Smooth muscle cell (in vitro differentiated cells): ENCODE results near the gene GAS5. TPM values are rescaled to one million over a fixed set of nuclear protein-coding genes. Genes with fewer than 3 reads are reported as not detected.
"Not testable (repeated sequence)": the region's sequence is repeated elsewhere in the genome, so short reads cannot be mapped to it uniquely, and the experiment has no call there.

Experiments
- DNase-seq: peaks from one replicate; lab custom pipeline; 2025; ENCODE audit not compliant: unreplicated experiment; lab: John Stamatoyannopoulos, UW
- H2AFZ ChIP-seq: fragments of 200-600 bp; sonication (generic); 2 replicates; pipeline ENCODE4 v1.6.0; 2016; ENCODE audit warnings: antibody characterized with exemption, low read depth, mild to moderate bottlenecking
- H3F3A ChIP-seq: fragments of 200-600 bp; sonication (generic); 2 replicates; pipeline ENCODE4 v1.6.0; 2017; ENCODE audit warnings: antibody characterized with exemption, low read depth
- H3K27ac ChIP-seq: fragments of 200-600 bp; sonication (generic); 2 replicates; pipeline ENCODE4 v1.5.1; 2016; ENCODE audit warnings: low read depth, mild to moderate bottlenecking
- H3K27me3 ChIP-seq: fragments of 200-600 bp; sonication (generic); 2 replicates; pipeline ENCODE4 v1.6.1; 2016; ENCODE audit warnings: low read depth, mild to moderate bottlenecking
- H3K36me3 ChIP-seq: fragments of 200-600 bp; sonication (generic); 2 replicates; pipeline ENCODE4 v1.5.1; 2016; ENCODE audit warnings: low read depth
- H3K4me1 ChIP-seq: fragments of 200-600 bp; sonication (generic); 2 replicates; pipeline ENCODE4 v1.5.1; 2016; ENCODE audit warnings: low read depth
- H3K4me2 ChIP-seq: fragments of 200-600 bp; sonication (generic); 2 replicates; pipeline ENCODE4 v1.6.0; 2016; ENCODE audit warnings: mild to moderate bottlenecking
- H3K4me3 ChIP-seq: fragments of 200-600 bp; sonication (generic); 2 replicates; pipeline ENCODE4 v1.5.1; 2016; ENCODE audit warnings: mild to moderate bottlenecking
- H3K79me2 ChIP-seq: fragments of 200-600 bp; sonication (generic); 2 replicates; pipeline ENCODE4 v1.6.0; 2016; ENCODE audit warnings: low read depth, mild to moderate bottlenecking
- H3K9ac ChIP-seq: fragments of 200-600 bp; sonication (generic); 2 replicates; pipeline ENCODE4 v1.6.0; 2016; ENCODE audit warnings: low read depth
- H3K9me3 ChIP-seq: fragments of 200-600 bp; sonication (generic); replicated peaks from 2 replicates; pipeline ENCODE4 v1.5.1; 2016; ENCODE audit warnings: low read depth
- H4K20me1 ChIP-seq: fragments of 200-600 bp; sonication (generic); 2 replicates; pipeline ENCODE4 v1.6.0; 2016; ENCODE audit warnings: low read depth
- WGBS: methylation state at CpG from one replicate; pipeline ENCODE4 v1.1.7; 2016; ENCODE audit warnings: low lambda C conversion rate; 5-methylcytosine and 5-hydroxymethylcytosine counted together
- polyA plus RNA-seq: library from polyadenylated mRNA; unstranded; fragments of >200 nt; fragmentation: Nextera tagmentation; extraction: Ambion mirVana; gene quantifications from 2 replicates; pipeline ENCODE4 v1.2.1, GENCODE V29; 2016
- total RNA-seq: library from RNA; depleted of rRNA; stranded (reverse); fragments of >200 nt; gene quantifications from 2 replicates; pipeline ENCODE4 v1.2.3, GENCODE V29; 2014
- TF ChIP-seq, protein P1 (sequence below): fragments of 200-600 bp; sonication (generic); IDR thresholded peaks from 2 replicates; pipeline ENCODE4 v1.5.1; 2017; ENCODE audit warnings: borderline replicate concordance, mild to moderate bottlenecking, antibody characterized with exemption; ENCODE audit not compliant: insufficient read depth, poor library complexity, severe bottlenecking

Gene GAS5
- total and polyA plus RNA-seq, 2 experiments from 2014 or later = 104 to 276 TPM

DNA sequence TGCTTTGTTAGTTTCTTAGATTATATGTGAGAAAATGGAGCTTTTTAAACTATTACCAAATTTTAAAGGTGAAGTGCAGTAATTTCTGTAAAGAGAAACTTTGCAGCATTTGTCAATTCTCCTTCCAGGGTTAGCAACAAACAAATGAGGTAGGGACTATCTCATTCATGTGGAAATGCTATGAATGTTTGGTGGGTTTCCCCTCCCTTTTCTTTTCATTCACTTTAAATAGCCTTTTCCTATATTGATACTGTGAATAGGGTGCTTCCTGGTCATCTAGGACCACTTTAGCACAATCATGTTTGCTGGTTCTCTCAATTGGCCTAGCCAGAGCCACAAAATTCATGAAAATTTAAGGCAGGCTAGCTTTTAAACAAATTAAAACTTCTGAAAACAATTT lies 21.0 kb upstream of the GAS5 start:
- H3K9ac ChIP-seq = no peak overlapping the region
- no peak for DNase-seq
- TF ChIP-seq, protein P1, sequence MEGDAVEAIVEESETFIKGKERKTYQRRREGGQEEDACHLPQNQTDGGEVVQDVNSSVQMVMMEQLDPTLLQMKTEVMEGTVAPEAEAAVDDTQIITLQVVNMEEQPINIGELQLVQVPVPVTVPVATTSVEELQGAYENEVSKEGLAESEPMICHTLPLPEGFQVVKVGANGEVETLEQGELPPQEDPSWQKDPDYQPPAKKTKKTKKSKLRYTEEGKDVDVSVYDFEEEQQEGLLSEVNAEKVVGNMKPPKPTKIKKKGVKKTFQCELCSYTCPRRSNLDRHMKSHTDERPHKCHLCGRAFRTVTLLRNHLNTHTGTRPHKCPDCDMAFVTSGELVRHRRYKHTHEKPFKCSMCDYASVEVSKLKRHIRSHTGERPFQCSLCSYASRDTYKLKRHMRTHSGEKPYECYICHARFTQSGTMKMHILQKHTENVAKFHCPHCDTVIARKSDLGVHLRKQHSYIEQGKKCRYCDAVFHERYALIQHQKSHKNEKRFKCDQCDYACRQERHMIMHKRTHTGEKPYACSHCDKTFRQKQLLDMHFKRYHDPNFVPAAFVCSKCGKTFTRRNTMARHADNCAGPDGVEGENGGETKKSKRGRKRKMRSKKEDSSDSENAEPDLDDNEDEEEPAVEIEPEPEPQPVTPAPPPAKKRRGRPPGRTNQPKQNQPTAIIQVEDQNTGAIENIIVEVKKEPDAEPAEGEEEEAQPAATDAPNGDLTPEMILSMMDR = no peak

GRCh38 chr1:173887627-173888026 lies 19.8 kb upstream of the GAS5 start:
- no peak for DNase-seq
- H3K36me3 ChIP-seq = peaks cover 9% of the 10 kb centered on the region
- no peak overlapping the region for H2AFZ ChIP-seq
- H3K4me3 ChIP-seq = no peak overlapping the region
- H3K4me2 ChIP-seq = no peak overlapping the region
- H4K20me1 ChIP-seq = peaks cover 7% of the 10 kb centered on the region
- TF ChIP-seq, protein P1 = no peak
- H3K9ac ChIP-seq = no peak overlapping the region
- H3K9me3 ChIP-seq = no peaks in the 10 kb centered on the region
- WGBS = 99% methylated on average over 2 of the region's 2 CpGs
- no peak overlapping the region for H3K27ac ChIP-seq
- no peaks in the 10 kb centered on the region for H3K27me3 ChIP-seq
- H3F3A ChIP-seq = no peaks in the 10 kb centered on the region
- H3K4me1 ChIP-seq = no peaks in the 10 kb centered on the region
- H3K79me2 ChIP-seq = no peaks in the 10 kb centered on the region

More for the DNA sequence above, 21.0 kb upstream of the GAS5 start:
- H3K4me1 ChIP-seq = no peaks in the 10 kb centered on the region
- H3K36me3 ChIP-seq = peaks cover 9% of the 10 kb centered on the region
- no peak overlapping the region for H3K4me3 ChIP-seq
- H3F3A ChIP-seq = no peaks in the 10 kb centered on the region
- no peak overlapping the region for H3K4me2 ChIP-seq
- H3K79me2 ChIP-seq = no peaks in the 10 kb centered on the region
- peaks cover 7% of the 10 kb centered on the region for H4K20me1 ChIP-seq
- H3K9me3 ChIP-seq = no peaks in the 10 kb centered on the region
- H3K27me3 ChIP-seq = no peaks in the 10 kb centered on the region
- H2AFZ ChIP-seq = no peak overlapping the region
- H3K27ac ChIP-seq = no peak overlapping the region

GRCh38 chr1:173886746-173887611 lies 19.2 kb upstream of the GAS5 start:
- DNase-seq = no peak
- Histone ChIP-seq H3K27me3 (no peaks in the 10 kb centered on the region), H3K36me3 (peaks cover 9% of the 10 kb centered on the region), H2AFZ (no peak overlapping the region), H3K27ac (no peak overlapping the region), H3K4me3 (no peak overlapping the region), H3F3A (no peaks in the 10 kb centered on the region), H3K79me2 (no peaks in the 10 kb centered on the region), H4K20me1 (peaks cover 7% of the 10 kb centered on the region), H3K9me3 (no peaks in the 10 kb centered on the region), H3K4me2 (no peak overlapping the region), H3K4me1 (no peaks in the 10 kb centered on the region), H3K9ac (no peak overlapping the region)
- 95% methylated on average over 4 of the region's 4 CpGs for WGBS
- TF ChIP-seq, protein P1 = no peak

DNA sequence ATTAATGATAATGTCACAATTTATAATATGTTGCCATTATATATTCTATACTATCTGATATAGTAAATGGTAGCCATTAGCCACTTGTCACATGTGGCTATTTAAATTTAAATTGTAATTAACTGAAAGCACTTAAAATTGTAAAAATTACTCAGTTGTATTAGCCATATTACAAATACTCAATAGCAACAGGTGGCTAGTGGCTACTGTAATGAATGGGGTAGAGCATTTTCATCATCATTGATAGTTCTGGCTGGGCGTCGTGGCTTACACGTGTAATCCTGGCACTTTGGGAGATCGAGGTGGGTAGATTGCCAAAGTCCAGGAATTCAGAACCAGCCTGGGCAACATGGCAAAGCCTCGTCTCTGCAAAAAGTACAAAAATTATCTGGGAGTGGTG lies 16.9 kb upstream of the GAS5 start:
- H3K4me2 ChIP-seq = no peak overlapping the region
- H2AFZ ChIP-seq = no peak overlapping the region
- no peaks in the 10 kb centered on the region for H3F3A ChIP-seq
- TF ChIP-seq, protein P1 = no peak
- H3K36me3 ChIP-seq = peaks cover 9% of the 10 kb centered on the region
- no peak for DNase-seq
- H3K27ac ChIP-seq = no peak overlapping the region
- no peaks in the 10 kb centered on the region for H3K9me3 ChIP-seq
- H3K27me3 ChIP-seq = no peaks in the 10 kb centered on the region
- no peaks in the 10 kb centered on the region for H3K4me1 ChIP-seq
- WGBS = 97% methylated on average over 5 of the region's 5 CpGs
- no peak overlapping the region for H3K4me3 ChIP-seq
- H3K79me2 ChIP-seq = no peaks in the 10 kb centered on the region
- peaks cover 3% of the 10 kb centered on the region for H4K20me1 ChIP-seq
- no peak overlapping the region for H3K9ac ChIP-seq

- not testable (repeated sequence) for H3K27me3 ChIP-seq, H2AFZ ChIP-seq, H3K9me3 ChIP-seq, H3K9ac ChIP-seq, DNase-seq, H3K27ac ChIP-seq, H3K36me3 ChIP-seq, H4K20me1 ChIP-seq, H3F3A ChIP-seq, H3K4me1 ChIP-seq, H3K79me2 ChIP-seq, H3K4me2 ChIP-seq, H3K4me3 ChIP-seq
- 96% methylated on average over 4 of the region's 4 CpGs for WGBS
Observed at GRCh38 chr1:173881117-173881516, 13.3 kb upstream of the GAS5 start.
